ENCODE measurements around the gene ATP1A1.

ATP1A1 gene

DNA sequence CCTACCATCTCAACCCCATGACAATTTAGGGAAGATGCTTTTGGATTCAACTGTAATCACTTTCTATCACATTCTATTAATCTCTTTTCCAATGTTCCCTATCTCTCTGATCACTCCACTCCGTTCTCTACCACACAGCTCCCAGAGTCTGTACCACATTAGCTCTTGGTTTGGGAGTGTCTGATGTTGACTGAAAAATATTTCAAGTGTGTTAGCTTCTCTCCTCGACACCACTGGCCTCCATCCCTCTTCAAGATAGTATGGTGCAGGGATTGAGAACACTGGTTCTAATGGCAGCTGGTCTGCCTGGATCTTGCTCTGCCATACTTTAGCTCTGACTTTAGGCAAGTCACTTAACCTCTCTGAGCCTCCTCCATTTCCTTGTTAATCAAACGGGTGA is 39.9 kb downstream of the ATP1A1 start:
- peaks cover 6% of the 10 kb centered on the region; the same call in 1 of the 2 replicates for H3K79me2 ChIP-seq (ENCODE audit: insufficient read depth, low read length)
- no peaks in the 10 kb centered on the region for H3K36me3 ChIP-seq (ENCODE audit: low read length)
- H3K9me2 ChIP-seq (replicated peaks; ENCODE audit: insufficient read depth, low read length): no peaks in the 10 kb centered on the region
- no peak overlapping the region for H2AFZ ChIP-seq (ENCODE audit: low read depth, low read length, severe bottlenecking)
- H3K9ac ChIP-seq (ENCODE audit: low read length): no peak overlapping the region
- H3K4me2 ChIP-seq (ENCODE audit: low read depth, low read length, poor library complexity, severe bottlenecking): no peak overlapping the region
- H3K27me3 ChIP-seq (ENCODE audit: low read length): no peaks in the 10 kb centered on the region
- H3K4me3 ChIP-seq (ENCODE audit: insufficient read depth, low read length, poor library complexity, severe bottlenecking): no peak overlapping the region
- H3K27ac ChIP-seq (ENCODE audit: low read depth, low read length): no peak overlapping the region
- no peaks in the 10 kb centered on the region for H3F3A ChIP-seq (ENCODE audit: insufficient read depth)
- H4K20me1 ChIP-seq (ENCODE audit: low read depth, low read length): no peaks in the 10 kb centered on the region
- no peaks in the 10 kb centered on the region for H3K9me3 ChIP-seq (ENCODE audit: insufficient read depth, low read length)
- TF ChIP-seq EZH2phosphoT487 (conservative IDR thresholded peaks at IDR 0.05; ENCODE audit: low read length): no peak
- TF ChIP-seq, protein P1, sequence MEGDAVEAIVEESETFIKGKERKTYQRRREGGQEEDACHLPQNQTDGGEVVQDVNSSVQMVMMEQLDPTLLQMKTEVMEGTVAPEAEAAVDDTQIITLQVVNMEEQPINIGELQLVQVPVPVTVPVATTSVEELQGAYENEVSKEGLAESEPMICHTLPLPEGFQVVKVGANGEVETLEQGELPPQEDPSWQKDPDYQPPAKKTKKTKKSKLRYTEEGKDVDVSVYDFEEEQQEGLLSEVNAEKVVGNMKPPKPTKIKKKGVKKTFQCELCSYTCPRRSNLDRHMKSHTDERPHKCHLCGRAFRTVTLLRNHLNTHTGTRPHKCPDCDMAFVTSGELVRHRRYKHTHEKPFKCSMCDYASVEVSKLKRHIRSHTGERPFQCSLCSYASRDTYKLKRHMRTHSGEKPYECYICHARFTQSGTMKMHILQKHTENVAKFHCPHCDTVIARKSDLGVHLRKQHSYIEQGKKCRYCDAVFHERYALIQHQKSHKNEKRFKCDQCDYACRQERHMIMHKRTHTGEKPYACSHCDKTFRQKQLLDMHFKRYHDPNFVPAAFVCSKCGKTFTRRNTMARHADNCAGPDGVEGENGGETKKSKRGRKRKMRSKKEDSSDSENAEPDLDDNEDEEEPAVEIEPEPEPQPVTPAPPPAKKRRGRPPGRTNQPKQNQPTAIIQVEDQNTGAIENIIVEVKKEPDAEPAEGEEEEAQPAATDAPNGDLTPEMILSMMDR (IDR thresholded peaks at IDR 0.05; ENCODE audit: insufficient read depth, low read length, poor library complexity, severe bottlenecking): no peak

DNA sequence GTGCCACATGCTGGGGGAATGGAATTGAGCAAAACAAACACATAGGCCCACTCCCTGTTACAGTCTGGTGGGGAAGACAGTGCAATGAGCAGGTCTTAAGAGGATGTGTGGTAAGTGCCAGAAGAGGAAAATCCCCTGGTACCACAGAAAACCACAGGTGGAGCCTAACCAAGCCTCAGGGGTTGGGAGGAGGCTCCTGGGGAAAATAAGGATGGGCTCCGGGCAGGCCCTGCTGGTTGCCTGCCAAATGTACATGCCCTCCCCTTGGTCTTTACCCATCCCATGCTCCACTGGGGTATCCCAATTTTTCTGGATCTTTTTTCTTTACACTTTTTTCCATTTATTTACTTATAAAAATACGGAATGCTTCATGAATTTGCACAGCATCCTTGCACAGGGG is 40.4 kb downstream of the ATP1A1 start:
- no peak overlapping the region for H3K27ac ChIP-seq (ENCODE audit: low read depth, low read length)
- TF ChIP-seq EZH2phosphoT487 (conservative IDR thresholded peaks at IDR 0.05; ENCODE audit: low read length): no peak
- TF ChIP-seq, protein P1 (IDR thresholded peaks at IDR 0.05; ENCODE audit: insufficient read depth, low read length, poor library complexity, severe bottlenecking): no peak
- H3K9ac ChIP-seq (ENCODE audit: low read length): no peak overlapping the region
- no peaks in the 10 kb centered on the region for H3K9me3 ChIP-seq (ENCODE audit: insufficient read depth, low read length)
- H3K27me3 ChIP-seq (ENCODE audit: low read length): no peaks in the 10 kb centered on the region
- no peak overlapping the region for H3K4me2 ChIP-seq (ENCODE audit: low read depth, low read length, poor library complexity, severe bottlenecking)
- no peaks in the 10 kb centered on the region for H3K9me2 ChIP-seq (replicated peaks; ENCODE audit: insufficient read depth, low read length)
- no peaks in the 10 kb centered on the region for H4K20me1 ChIP-seq (ENCODE audit: low read depth, low read length)
- H2AFZ ChIP-seq (ENCODE audit: low read depth, low read length, severe bottlenecking): no peak overlapping the region
- no peaks in the 10 kb centered on the region for H3K36me3 ChIP-seq (ENCODE audit: low read length)
- H3K79me2 ChIP-seq (ENCODE audit: insufficient read depth, low read length): peaks cover 9% of the 10 kb centered on the region; the same call in 1 of the 2 replicates
- H3K4me3 ChIP-seq (ENCODE audit: insufficient read depth, low read length, poor library complexity, severe bottlenecking): no peak overlapping the region
- no peaks in the 10 kb centered on the region for H3F3A ChIP-seq (ENCODE audit: insufficient read depth)

DNA sequence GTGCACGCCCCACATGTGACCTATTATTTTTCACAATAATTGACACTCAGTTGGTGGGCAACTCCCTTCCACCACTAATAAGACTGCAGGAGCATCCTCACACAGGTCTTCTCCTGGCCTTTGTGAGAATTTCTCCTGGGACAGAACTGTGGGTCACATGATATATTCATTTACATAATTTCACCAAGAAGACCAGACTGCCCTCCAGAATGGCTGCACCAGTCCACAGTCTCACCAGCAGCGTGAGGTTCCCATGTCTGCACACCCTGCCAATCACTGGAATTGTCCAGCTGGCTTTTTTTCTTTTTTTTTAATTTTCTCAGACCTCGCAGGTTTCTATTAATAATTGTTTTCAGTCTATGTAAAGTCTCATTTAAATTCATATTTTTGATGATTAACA is 41.3 kb downstream of the ATP1A1 start:
- H2AFZ ChIP-seq (ENCODE audit: low read depth, low read length, severe bottlenecking): no peak overlapping the region
- no peaks in the 10 kb centered on the region for H3K36me3 ChIP-seq (ENCODE audit: low read length)
- H4K20me1 ChIP-seq (ENCODE audit: low read depth, low read length): no peaks in the 10 kb centered on the region
- H3K9me2 ChIP-seq (replicated peaks; ENCODE audit: insufficient read depth, low read length): no peaks in the 10 kb centered on the region
- no peaks in the 10 kb centered on the region for H3F3A ChIP-seq (ENCODE audit: insufficient read depth)
- H3K4me3 ChIP-seq (ENCODE audit: insufficient read depth, low read length, poor library complexity, severe bottlenecking): no peak overlapping the region
- peaks cover 9% of the 10 kb centered on the region; the same call in 1 of the 2 replicates for H3K79me2 ChIP-seq (ENCODE audit: insufficient read depth, low read length)
- no peaks in the 10 kb centered on the region for H3K9me3 ChIP-seq (ENCODE audit: insufficient read depth, low read length)
- no peak overlapping the region for H3K9ac ChIP-seq (ENCODE audit: low read length)
- H3K4me2 ChIP-seq (ENCODE audit: low read depth, low read length, poor library complexity, severe bottlenecking): no peak overlapping the region
- H3K27me3 ChIP-seq (ENCODE audit: low read length): no peaks in the 10 kb centered on the region
- no peak overlapping the region for H3K27ac ChIP-seq (ENCODE audit: low read depth, low read length)
- TF ChIP-seq, protein P1 (IDR thresholded peaks at IDR 0.05; ENCODE audit: insufficient read depth, low read length, poor library complexity, severe bottlenecking): no peak
- no peak for TF ChIP-seq EZH2phosphoT487 (conservative IDR thresholded peaks at IDR 0.05; ENCODE audit: low read length)
